Jurkat, Clone E6-1 (cell line): Measurements from ENCODE around the gene SULT1C4. TPM values are rescaled to one million over a fixed set of nuclear protein-coding genes. Genes with fewer than 3 reads are reported as not detected.
"Not testable (repeated sequence)": the region's sequence is repeated elsewhere in the genome, so short reads cannot be mapped to it uniquely, and the experiment has no call there.

Experiments
- DNase-seq: peaks from one replicate; pipeline ENCODE4 v3.0.0-alpha.2; 2011; ENCODE audit warnings: low read depth, low spot score
- H3K4me3 ChIP-seq: 2 replicates; pipeline ENCODE4 v1.5.1; 2011; ENCODE audit warnings: mild to moderate bottlenecking, low read length, control low read depth, moderate library complexity
- polyA plus RNA-seq: library from polyadenylated mRNA; unstranded; fragments of >200 nt; gene quantifications from one replicate; pipeline ENCODE4 v1.2.1, GENCODE V29; 2012; ENCODE audit warnings: missing spikeins; ENCODE audit not compliant: insufficient read length, insufficient read depth

Gene SULT1C4
- not detected for polyA plus RNA-seq

GRCh38 chr2:108377815-108378630, at the start of gene SULT1C4:
TSS of gene SULT1C4 (plus strand) at chr2:108377954. CDS start at chr2:108378338, 384 bp downstream.
- no peak for DNase-seq
- no peak within 1 kb of the TSS for H3K4me3 ChIP-seq

GRCh38 chr2:108329771-108330170, 48.0 kb upstream of the SULT1C4 start:
- no peak overlapping the region for H3K4me3 ChIP-seq
- no peak for DNase-seq

GRCh38 chr2:108330979-108331378, 46.8 kb upstream of the SULT1C4 start:
- DNase-seq: no peak
- no peak overlapping the region for H3K4me3 ChIP-seq

- H3K4me3 ChIP-seq: no peak overlapping the region
- DNase-seq: no peak
Measured at GRCh38 chr2:108345951-108346350, 31.8 kb upstream of the SULT1C4 start.

GRCh38 chr2:108346827-108347226, 30.9 kb upstream of the SULT1C4 start:
- no peak overlapping the region for H3K4me3 ChIP-seq
- DNase-seq: no peak

- DNase-seq: no peak
- H3K4me3 ChIP-seq: no peak overlapping the region
Measured at GRCh38 chr2:108347786-108348185, 30.0 kb upstream of the SULT1C4 start.

GRCh38 chr2:108348816-108349570, 28.8 kb upstream of the SULT1C4 start:
- H3K4me3 ChIP-seq: no peak overlapping the region
- no peak for DNase-seq

GRCh38 chr2:108349571-108349928, 28.2 kb upstream of the SULT1C4 start:
- no peak for DNase-seq
- no peak overlapping the region for H3K4me3 ChIP-seq

GRCh38 chr2:108351889-108352288, 25.9 kb upstream of the SULT1C4 start:
- H3K4me3 ChIP-seq: no peak overlapping the region
- no peak for DNase-seq

GRCh38 chr2:108354136-108354535, 23.6 kb upstream of the SULT1C4 start:
- DNase-seq: no peak

GRCh38 chr2:108355906-108356734, 21.6 kb upstream of the SULT1C4 start:
- H3K4me3 ChIP-seq: no peak overlapping the region
- DNase-seq: no peak

More at GRCh38 chr2:108354136-108354535, 23.6 kb upstream of the SULT1C4 start:
- H3K4me3 ChIP-seq: no peak overlapping the region

- H3K4me3 ChIP-seq, DNase-seq: not testable (repeated sequence)
Measured at GRCh38 chr2:108359336-108359735, 18.4 kb upstream of the SULT1C4 start.

GRCh38 chr2:108360776-108361468, 16.8 kb upstream of the SULT1C4 start:
- no peak for DNase-seq
- H3K4me3 ChIP-seq: no peak overlapping the region

- no peak for DNase-seq
- no peak overlapping the region for H3K4me3 ChIP-seq
Measured at GRCh38 chr2:108363024-108363907, 14.5 kb upstream of the SULT1C4 start.

GRCh38 chr2:108363908-108364225, 13.9 kb upstream of the SULT1C4 start:
- DNase-seq: no peak
- H3K4me3 ChIP-seq: no peak overlapping the region

- no peak overlapping the region for H3K4me3 ChIP-seq
- no peak for DNase-seq
Measured at GRCh38 chr2:108364676-108365297, 13.0 kb upstream of the SULT1C4 start.

GRCh38 chr2:108365656-108366055, 12.1 kb upstream of the SULT1C4 start:
- no peak overlapping the region for H3K4me3 ChIP-seq
- DNase-seq: no peak

GRCh38 chr2:108367014-108367413, 10.7 kb upstream of the SULT1C4 start:
- no peak for DNase-seq
- H3K4me3 ChIP-seq: no peak overlapping the region
